Panc1 (cell line): Measurements from ENCODE around the gene ITGAL.

Experiments
- POLR2AphosphoS5 ChIP-seq: IDR thresholded peaks from 2 replicates; pipeline ENCODE4 v1.6.1; 2012; ENCODE audit warnings: mild to moderate bottlenecking, low read depth, low read length, moderate library complexity
- SIN3A ChIP-seq: IDR thresholded peaks from 2 replicates; pipeline ENCODE4 v1.6.1; 2012; ENCODE audit warnings: low read depth, mild to moderate bottlenecking, low read length, moderate library complexity, borderline replicate concordance; ENCODE audit not compliant: insufficient read depth
- TF ChIP-seq, protein P1 (sequence below): fragments of 450-650 bp; IDR thresholded peaks from 2 replicates; pipeline ENCODE4 v1.5.1; 2017; ENCODE audit warnings: mild to moderate bottlenecking
- TF ChIP-seq, protein P2 (sequence below), 2 experiments: IDR thresholded peaks; 2 replicates each; pipeline ENCODE4 v1.6.1; 2011 to 2012; ENCODE audit warnings: low read depth in 2 of 2, control low read depth in 1 of 2, low read length in 1 of 2, mild to moderate bottlenecking in 1 of 2, moderate library complexity in 1 of 2; ENCODE audit not compliant: insufficient read depth in 1 of 2

DNA sequence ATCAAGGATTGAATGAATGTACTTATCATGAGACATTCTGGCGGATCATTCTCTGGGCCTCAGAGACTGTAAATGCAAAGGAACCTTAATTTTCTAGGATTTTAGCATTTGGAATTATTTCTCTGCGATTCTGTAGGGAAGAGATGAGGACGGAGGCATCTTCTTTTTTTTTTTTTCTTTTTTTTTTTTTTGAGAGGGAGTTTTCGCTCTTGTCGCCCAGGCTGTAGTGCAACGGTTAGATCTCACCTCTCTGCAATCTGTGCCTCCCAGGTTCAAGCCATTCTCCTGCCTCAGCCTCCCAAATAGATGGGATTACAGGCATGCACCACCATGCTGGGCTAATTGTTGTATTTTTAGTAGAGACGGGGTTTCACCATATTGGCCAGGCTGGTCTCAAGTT, 2.1 kb downstream of the ITGAL start:
- TF ChIP-seq POLR2AphosphoS5 (no peak), SIN3A (no peak)
- TF ChIP-seq, protein P1, sequence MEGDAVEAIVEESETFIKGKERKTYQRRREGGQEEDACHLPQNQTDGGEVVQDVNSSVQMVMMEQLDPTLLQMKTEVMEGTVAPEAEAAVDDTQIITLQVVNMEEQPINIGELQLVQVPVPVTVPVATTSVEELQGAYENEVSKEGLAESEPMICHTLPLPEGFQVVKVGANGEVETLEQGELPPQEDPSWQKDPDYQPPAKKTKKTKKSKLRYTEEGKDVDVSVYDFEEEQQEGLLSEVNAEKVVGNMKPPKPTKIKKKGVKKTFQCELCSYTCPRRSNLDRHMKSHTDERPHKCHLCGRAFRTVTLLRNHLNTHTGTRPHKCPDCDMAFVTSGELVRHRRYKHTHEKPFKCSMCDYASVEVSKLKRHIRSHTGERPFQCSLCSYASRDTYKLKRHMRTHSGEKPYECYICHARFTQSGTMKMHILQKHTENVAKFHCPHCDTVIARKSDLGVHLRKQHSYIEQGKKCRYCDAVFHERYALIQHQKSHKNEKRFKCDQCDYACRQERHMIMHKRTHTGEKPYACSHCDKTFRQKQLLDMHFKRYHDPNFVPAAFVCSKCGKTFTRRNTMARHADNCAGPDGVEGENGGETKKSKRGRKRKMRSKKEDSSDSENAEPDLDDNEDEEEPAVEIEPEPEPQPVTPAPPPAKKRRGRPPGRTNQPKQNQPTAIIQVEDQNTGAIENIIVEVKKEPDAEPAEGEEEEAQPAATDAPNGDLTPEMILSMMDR: no peak
- TF ChIP-seq, protein P2, sequence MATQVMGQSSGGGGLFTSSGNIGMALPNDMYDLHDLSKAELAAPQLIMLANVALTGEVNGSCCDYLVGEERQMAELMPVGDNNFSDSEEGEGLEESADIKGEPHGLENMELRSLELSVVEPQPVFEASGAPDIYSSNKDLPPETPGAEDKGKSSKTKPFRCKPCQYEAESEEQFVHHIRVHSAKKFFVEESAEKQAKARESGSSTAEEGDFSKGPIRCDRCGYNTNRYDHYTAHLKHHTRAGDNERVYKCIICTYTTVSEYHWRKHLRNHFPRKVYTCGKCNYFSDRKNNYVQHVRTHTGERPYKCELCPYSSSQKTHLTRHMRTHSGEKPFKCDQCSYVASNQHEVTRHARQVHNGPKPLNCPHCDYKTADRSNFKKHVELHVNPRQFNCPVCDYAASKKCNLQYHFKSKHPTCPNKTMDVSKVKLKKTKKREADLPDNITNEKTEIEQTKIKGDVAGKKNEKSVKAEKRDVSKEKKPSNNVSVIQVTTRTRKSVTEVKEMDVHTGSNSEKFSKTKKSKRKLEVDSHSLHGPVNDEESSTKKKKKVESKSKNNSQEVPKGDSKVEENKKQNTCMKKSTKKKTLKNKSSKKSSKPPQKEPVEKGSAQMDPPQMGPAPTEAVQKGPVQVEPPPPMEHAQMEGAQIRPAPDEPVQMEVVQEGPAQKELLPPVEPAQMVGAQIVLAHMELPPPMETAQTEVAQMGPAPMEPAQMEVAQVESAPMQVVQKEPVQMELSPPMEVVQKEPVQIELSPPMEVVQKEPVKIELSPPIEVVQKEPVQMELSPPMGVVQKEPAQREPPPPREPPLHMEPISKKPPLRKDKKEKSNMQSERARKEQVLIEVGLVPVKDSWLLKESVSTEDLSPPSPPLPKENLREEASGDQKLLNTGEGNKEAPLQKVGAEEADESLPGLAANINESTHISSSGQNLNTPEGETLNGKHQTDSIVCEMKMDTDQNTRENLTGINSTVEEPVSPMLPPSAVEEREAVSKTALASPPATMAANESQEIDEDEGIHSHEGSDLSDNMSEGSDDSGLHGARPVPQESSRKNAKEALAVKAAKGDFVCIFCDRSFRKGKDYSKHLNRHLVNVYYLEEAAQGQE (IDR thresholded peaks at IDR 0.05; ENCODE audit: insufficient read depth in 1 of 2, low read depth in 2 of 2, low read length in 1 of 2): no peak
